HG03439 (cell line): Measurements from ENCODE around the gene CELF3.

Experiments
- ATAC-seq: cut with Tn5 transposase; IDR thresholded peaks from one replicate; pipeline ENCODE4 v1.9.1; 2021; ENCODE audit warnings: mild to moderate bottlenecking, moderate library complexity; ENCODE audit not compliant: unreplicated experiment

The CELF3 gene

DNA sequence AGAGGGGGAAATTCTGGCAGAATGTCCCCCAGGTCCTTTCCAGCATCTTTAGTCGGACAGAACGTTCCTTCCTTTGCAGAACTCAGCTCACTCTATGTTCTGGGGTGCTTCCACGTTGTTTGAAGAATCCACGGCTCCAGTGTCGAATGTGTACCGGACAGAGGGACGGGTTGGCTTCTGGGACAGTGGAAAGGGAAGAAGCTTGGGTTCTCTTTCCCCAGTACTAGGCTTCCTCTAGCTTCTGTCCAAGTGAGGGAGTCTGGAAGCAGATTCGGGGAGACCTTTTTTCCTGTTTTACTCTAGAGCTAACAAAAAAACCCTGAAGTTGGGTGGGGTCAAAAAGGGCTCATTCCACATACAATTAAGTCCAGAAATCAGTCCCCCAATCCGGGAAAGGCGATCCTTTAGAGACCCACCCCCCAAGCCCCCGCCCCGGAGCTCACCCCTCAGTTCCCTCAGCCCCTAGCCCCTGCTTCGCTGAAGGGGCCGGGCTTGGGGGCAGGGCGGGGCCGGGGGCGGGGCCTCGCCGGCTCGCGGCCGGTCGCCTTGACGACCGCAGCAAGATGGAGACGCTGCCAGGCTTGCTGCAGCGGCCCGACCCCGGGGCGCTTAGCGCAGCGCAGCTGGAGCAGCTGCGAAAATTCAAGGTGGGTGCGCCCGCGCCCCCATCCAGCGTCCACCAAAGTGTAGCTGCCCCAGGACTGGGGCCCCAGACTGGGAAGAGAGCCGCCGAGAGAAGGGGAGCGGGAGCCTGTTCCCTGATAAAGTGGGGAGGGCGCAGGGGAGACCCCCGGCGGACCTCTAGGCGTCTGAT lies 4.6 kb upstream of the CELF3 start, which contains the start of gene RIIAD1:
Gene RIIAD1 (plus strand): TSS at position 549 of the 814 bp plus-strand sequence. CDS start 15 bp downstream, at position 564.
- no peak for ATAC-seq

DNA sequence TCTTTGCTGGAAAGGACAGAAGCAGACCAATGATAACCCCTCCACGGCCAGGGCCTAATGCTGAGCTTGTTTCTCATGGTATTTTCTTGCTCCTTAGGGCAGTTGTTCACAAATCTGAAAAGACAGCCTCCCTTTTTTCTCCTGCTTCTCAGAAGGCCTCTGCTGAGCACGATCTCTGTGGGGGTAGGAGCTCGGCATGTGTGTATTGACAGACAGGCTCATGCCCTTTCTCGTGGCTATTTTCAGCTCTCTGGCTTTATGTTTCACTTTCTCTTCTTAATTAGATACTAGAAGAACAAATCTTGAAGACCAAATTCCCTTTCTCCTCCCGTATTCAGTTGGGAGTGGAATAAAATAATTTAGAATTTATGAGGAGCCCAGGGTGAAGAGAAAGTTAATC lies 4.0 kb upstream of the CELF3 start:
- no peak for ATAC-seq

- ATAC-seq = no peak
Observed at GRCh38 chr1:151720125-151720524, 3.5 kb upstream of the CELF3 start.

GRCh38 chr1:151718666-151719065 lies 2.1 kb upstream of the CELF3 start:
- ATAC-seq = no peak

DNA sequence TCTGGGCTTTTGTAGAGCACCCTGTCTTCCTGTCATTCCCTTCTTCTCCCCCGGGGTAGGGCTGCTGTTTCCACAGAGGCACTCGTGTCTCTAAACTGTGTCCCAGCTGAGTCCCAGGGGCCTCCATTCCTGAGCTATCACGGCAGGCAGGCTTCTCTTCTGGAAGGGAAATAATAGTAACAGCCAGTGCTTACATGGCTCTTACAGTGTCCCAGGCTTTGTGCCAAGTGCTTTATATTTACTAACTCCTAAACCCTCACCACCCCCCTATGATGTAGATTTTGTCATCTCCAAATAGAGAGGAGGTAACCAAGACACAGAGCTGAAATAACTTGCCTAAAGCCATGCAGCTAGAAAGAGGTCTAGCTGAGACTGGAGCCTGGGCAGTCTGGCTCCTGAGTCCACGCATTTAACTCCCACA lies 1.4 kb upstream of the CELF3 start:
- no peak for ATAC-seq

GRCh38 chr1:151716405-151716762 lies 219 bp downstream of the CELF3 start:
- no peak for ATAC-seq

DNA sequence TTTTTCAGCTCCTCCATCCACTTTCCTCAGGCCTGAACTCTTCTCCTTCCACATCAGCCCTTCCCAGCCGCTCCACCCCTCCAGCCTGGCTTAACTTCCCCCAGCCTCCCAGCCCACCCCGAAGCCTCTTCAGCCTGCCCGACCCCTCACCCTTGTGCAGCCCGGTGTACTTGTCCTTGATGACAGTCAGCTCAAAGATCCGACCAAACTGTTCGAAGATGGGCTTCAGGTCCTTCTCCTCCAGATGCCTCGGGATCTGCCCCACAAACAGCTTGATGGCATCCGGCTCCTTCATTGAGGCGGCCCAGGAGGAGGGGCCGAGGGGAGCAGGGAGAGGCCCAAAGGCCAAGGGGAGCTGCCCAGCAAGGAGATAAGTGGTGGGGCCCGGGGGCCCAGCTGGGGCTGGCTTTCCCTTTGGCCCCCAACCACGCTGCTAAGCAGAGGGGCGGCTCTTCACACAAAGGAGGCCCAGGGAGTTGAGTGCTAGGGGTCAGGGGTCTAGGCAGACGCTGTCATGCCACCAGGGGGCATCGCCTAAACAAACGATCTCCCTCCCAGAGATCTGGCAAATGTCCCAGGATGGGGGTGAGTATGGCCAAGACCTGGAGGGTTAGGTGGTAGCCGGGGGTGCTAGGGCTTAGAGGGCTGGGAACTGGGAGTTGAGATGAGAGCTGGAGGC lies 738 bp downstream of the CELF3 start:
- ATAC-seq = no peak

DNA sequence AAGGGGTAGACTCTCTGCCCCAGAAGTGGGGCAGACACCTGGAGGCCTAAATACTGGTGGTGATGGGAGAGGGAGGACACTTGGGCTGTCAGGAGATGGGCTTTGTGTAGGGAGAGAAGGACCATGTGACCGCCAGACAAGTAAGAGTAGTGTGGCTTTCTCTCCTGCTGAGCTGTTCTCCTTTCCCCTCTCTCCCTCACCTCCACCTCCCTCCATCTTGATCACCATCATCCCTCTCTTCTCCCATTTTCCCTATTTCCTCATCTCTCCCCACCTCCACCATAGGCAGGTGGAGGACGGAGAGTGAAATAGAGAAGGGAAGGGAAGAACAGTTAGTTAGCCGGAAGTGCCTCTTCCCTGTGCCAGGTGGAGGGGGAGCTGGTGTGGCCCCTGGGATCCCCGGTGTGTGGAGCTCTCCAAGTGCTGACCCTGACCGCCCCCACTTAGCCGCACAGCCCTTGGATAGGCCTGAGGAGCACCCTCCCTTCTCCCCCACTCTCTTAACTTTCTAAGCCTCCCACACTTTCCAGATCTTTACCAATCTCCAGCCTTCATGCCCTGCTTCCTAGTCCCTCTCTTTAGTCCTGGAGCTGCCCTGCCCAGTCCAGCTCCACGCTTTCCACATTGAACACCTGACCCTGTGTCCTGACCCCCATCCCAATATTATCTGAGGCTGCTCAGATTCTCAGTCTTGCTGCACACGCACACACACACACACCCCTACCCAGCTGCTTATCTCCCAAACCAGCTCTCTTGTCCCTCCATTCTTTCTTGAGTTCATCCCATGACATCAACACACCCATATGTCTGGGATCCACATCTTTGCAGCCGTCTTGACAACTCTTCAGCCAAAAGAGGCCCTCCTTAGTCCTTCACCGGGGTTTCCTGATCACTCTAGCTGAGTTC lies 1.5 kb downstream of the CELF3 start:
- no peak for ATAC-seq

DNA sequence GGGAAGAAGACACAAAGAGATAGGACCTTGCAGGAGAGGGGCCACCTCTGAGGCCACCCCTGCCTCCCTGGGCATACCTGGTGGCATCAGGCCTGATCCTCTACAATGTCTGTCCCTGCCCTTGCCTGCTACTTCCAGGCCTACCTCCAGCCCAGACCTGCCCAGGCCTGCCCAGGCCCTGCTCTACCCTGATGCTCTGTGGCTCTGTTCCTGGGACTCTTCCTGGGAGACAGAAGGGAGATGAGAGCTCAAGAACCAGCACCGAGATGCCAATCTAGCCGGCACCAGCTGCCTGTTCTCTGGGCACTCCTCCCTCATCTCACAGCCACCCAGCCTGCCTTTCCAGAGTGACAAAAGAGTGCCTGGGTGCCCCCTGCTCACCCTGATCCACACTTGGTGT lies 2.7 kb downstream of the CELF3 start:
- ATAC-seq = no peak

- no peak for ATAC-seq
Observed at GRCh38 chr1:151713044-151713443, 3.6 kb downstream of the CELF3 start.

DNA sequence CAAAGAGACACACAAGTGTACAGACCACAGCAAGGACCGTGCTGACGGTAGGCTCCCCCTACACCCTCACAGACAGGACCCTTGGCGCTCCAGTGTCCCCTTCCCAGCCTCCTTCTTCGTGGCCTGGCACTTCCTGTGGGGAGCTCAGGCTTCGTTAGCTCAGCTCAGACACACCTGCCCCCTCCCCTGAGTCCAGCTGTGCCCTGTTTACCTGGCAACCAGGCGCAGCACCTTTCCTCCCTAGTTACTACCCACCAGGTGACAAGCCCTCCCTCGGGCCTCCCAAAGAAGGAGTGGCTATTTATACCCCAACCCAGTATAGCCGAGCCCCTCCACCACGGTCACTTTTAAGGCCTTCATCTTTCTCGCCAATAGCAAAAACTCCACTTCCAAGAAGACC lies 4.7 kb downstream of the CELF3 start:
- ATAC-seq = no peak

- ATAC-seq = no peak
Observed at GRCh38 chr1:151711044-151711800, 5.4 kb downstream of the CELF3 start.

- ATAC-seq = no peak
Observed at GRCh38 chr1:151710187-151710840, 6.3 kb downstream of the CELF3 start.

DNA sequence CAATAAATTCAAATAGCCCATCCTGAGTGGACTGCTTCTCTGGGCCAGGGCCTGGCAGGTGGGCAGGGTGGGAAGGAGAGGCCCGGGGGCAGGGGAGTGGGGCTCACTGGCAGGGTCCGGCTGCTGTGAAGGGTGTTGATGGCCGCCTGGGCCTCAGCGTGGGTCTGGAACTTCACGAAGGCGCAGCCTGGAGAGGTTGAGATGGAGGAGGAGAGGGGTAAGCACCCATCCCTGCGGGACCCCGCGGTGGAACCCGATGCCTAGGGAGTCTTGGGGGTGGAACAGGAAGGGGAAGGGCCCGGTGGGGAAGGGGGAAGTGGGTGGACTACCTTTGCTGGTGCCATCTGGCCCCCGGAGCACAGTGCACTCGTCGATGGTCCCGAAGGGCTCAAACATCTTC lies 7.7 kb downstream of the CELF3 start:
- no peak for ATAC-seq

DNA sequence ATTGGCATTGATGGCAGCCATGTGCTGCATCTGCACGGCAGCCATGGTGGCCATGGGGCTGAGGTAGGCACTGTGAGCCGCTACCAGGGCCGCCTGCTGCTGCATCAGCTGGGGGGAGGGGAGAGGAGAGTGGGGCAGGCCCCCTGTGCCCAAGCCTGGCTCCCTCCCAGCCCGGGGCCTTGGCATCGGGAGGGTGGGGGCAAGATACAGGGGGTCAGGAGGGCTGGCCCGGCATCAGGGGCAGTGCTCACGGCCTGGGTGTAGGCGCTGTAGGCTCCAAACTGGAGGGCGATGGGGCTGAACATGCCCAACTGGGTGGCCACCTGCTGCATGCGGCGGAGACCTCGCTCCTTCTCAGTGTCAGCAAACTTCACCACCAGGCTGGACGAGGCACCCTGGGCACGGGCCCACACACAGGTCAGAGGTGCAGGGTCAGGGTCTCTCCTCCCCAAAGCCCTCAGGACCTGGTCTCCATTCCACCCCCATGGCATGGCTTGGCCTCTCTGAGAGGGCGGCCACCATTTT lies 9.0 kb downstream of the CELF3 start:
- ATAC-seq = no peak

GRCh38 chr1:151706464-151707415 lies 9.9 kb downstream of the CELF3 start:
- ATAC-seq = no peak

DNA sequence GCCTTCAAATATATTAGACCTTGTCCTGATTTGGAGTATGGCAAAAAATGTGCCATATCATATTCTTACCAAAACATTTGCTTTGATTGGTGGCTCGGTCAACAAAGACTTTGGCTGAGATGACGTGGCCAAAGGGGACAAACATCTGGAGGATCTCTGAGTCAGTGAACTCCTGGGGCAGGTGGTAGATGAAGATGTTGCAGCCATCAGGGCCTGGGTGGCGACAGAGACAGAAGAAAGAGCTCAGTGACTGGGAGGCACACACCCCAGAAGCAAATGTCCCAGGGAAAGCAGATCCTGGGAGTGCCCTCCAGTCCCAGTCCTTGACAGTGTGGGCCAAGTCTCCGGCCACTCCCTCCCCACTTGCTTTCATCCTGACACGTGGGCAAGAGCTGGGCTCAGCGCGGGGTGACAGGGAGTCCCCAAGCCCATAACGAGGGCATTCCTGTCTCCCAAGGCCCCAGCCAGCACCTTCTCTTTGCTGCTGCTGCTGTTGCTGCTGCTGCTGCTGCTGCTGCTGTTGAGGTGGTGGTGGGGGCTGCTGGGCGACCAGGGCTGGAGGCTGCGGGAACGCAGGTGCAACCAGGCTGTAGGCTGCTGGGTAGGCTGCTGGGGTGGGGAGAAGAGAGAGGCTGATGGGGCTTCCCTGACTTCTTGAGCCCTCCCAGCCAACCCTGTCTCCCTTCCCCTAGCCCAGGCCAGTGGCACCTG lies 10.7 kb downstream of the CELF3 start:
- ATAC-seq = no peak

- no peak for ATAC-seq
Observed at GRCh38 chr1:151705146-151705545, 11.5 kb downstream of the CELF3 start.
